Measurements from ENCODE around the gene TAS1R3.

DNA sequence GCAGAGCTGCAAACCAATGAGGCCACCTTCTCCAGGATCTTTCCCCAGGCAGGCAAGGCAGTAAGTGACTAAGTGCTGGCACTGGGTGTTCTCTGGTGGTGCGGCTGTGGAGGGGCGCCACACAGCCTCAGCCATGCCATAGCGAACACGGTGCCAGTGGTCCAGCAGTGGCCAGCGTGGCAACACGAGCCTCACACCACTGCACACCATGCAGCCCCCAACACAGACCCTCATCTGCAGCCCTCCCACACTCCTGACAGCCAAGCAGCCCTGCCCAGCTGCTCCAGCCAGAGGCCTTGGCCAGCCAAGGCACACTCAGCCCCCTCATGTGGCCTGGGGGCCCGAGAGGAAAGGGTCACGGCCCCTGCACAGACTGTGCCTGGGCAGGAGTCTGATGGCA lies 9.6 kb upstream of the TAS1R3 start:
- no peak for TF ChIP-seq CTCF (IDR thresholded peaks at IDR 0.05)
- no peak for TF ChIP-seq EZH2 (IDR thresholded peaks at IDR 0.05; ENCODE audit: borderline replicate concordance, insufficient read depth, low read depth, low read length, poor library complexity, severe bottlenecking)
